K562 treated with DMSO at 1 percent for 12 hours (cell line): ENCODE results near the gene CAPN10. TPM values are rescaled to one million over a fixed set of nuclear protein-coding genes. Genes with fewer than 3 reads are reported as not detected.

Experiments used
- total RNA-seq: library from RNA; unstranded; fragments of 300-600 nt; gene quantifications from 2 replicates; pipeline ENCODE4 v1.2.3, GENCODE V29; 2022; ENCODE audit not compliant: insufficient read depth

The CAPN10 gene, protein sequence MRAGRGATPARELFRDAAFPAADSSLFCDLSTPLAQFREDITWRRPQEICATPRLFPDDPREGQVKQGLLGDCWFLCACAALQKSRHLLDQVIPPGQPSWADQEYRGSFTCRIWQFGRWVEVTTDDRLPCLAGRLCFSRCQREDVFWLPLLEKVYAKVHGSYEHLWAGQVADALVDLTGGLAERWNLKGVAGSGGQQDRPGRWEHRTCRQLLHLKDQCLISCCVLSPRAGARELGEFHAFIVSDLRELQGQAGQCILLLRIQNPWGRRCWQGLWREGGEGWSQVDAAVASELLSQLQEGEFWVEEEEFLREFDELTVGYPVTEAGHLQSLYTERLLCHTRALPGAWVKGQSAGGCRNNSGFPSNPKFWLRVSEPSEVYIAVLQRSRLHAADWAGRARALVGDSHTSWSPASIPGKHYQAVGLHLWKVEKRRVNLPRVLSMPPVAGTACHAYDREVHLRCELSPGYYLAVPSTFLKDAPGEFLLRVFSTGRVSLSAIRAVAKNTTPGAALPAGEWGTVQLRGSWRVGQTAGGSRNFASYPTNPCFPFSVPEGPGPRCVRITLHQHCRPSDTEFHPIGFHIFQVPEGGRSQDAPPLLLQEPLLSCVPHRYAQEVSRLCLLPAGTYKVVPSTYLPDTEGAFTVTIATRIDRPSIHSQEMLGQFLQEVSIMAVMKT
- total RNA-seq, result 14.3 and 17.3 TPM in 2 replicates

DNA sequence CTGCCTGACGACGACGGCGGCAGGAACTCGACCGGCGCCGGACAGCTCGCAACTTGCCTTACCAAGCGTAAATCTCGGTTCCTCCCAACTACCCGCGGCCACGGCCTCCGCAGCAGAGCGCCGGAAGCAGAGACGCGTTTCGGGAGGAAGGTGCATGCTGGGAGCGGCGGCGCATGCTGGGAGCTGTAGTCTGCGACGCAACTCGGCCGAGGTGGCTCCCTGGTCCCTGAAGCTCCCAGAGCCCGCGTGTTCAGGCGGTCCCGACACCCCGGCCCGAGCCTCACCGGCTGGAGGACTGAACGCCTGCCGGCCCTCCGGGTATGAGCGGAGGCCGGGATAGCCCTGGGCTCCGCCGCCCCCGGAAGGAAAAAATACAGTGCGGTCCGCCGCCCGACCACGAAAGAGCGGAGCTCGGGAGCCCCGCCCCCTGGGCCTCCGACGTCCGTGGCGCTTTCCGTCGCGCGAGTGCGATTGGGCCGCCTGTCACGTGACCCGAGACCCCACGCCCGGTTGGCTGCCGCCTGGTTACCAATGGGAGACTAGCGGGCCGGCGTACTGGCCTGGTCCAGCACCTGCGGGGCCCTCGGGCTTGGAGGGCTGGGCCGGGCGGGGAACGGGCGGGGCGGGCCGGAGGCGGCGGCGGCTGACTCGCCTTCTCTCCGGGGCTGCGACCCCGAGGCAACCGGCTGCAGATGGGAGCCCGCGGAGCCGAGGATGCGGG, at the start of gene CAPN10:
CAPN10 (plus strand) TSS at position 537 of the 721 bp plus-strand sequence; CDS start at position 715, 178 bp downstream.

DNA sequence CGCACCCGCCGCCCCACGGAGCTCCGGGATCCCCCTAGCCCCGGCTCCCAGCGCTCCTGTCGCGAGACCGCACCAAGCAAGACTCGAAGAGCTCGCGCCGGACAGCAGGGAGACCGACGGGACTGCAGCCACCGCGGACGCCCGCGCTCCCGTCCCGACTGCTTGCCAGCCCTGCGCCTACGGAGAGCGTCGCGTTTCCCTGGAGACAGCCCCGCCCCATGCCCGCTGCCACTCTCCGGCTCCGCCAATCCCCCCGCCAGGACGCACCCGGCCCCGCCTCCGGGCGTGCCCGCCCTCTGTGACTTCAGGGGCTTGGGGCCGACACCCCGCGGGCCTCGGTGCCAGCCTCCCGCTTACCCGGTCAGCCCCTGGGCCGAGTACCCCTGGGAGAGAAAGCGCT, 28.7 kb upstream of the CAPN10 start, which contains the start of gene ANKMY1:
ANKMY1 (minus strand) TSS at position 181 of the 400 bp plus-strand sequence. CDS start 653 bp downstream, outside the sequence.

DNA sequence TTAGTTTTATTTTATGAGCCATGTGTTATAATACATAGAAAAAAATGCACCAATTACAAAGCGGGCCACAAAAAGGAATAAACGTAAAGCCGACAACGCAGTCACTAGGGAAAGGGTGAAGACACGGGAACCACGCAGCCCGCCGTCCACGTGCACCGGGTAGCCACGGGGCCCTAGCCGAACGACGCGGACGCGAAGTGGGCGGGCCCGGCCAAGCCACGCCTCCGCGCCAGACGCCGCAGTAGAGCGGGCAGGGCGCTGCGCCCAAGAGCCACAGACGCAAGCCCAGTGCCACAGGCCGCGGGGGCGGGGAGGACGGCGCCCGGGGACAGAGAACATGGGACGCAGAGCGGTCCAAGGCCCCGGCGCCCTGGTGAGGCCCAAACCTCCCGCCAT, 26.5 kb upstream of the CAPN10 start, which contains the start of gene DUSP28:
DUSP28 (plus strand) TSS at position 274 of the 396 bp plus-strand sequence. CDS start 328 bp downstream, outside the sequence.

DNA sequence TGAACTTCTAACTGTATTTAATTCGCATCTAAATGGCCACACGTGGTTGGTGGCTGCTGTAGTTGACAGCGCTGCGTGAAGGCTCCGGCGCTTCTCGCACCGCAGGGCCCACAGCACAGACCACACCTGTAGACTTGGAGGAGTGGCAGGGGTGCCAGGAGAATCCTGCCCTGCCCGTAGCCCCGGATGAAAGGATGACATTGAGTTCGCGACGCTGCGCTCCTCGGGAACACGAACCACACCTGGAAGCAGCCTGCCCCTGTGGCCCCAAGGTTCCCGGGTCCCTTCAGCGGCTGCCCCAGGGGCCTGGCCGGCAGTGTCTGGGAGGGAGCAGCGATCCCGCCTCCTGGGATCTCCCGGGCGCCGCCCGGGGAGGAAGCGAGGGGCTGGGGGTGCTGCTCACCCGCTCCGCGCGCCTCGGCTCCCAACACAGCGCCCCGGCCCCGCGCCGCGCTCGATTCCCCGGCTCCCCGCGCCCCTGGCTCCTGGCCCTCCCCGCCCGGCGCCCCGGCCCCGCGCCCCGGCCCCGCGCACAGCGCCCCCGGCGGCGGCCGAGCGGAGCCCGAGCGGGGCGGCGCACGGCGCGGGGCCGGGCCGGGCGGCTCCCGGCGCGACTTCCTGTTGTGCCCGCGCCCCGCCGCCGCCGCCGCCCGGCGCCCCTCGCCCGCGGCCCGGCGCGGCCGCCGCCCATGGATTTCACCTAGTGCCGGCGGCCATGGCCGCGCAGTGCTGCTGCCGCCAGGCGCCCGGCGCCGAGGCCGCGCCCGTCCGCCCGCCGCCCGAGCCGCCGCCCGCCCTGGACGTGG, 18.5 kb upstream of the CAPN10 start, which contains the start of gene RNPEPL1:
RNPEPL1 (plus strand) TSS at position 613 of the 806 bp plus-strand sequence; CDS start at position 716, 103 bp downstream.

DNA sequence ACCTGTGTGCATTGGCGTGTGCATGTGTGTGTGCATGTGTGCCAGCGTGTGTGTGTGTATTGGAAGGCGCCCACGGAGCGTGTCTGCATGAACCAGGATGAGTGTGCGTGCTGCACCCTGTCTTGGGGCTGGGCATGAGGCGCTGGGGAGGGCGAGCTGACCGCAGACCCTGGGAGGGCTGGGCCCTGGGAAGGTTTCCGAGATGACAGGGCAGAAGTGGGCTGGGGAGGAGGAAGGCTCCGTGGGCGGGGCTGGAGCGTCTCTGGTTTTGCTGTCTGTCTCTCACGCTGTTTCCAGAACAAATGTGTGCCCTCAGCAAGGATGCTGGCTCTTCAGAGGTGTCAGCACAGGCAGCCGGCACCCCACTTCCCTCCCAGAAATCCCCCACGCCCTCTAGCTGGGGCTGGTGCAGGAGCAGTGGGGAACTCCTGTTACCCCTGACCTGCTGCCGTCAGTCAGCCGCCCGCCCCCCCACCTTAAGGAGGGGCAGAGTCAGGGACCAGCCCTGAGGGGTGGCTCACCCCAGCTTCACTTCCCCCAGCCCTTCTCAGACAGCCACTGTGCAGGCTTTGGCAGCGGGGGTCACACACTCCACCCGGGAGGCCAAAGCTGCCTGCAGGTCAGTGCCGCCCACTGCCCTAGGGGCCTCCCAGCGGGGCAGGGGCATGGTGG, 38.6 kb downstream of the CAPN10 start, which contains the start of gene GPR35:
GPR35 (plus strand) TSS at position 531 of the 672 bp plus-strand sequence. CDS start 4,473 bp downstream, outside the sequence.

Other genes with a start within 250 kb of the CAPN10 start
- 0.47 and 0.68 TPM in 2 replicates for gene GPC1, start 151.1 kb upstream of the CAPN10 start, total RNA-seq
- gene ANKMY1, start 28.7 kb upstream of the CAPN10 start, total RNA-seq, result 5.4 and 7.1 TPM in 2 replicates
- gene DUSP28, start 26.4 kb upstream of the CAPN10 start, total RNA-seq, result 3.4 and 3.7 TPM in 2 replicates
- 41.9 and 42.6 TPM in 2 replicates for gene RNPEPL1, start 18.2 kb upstream of the CAPN10 start, total RNA-seq
- gene GPR35, start 38.7 kb downstream of the CAPN10 start, total RNA-seq, result 1.3 and 2.3 TPM in 2 replicates
- gene AQP12B, start 96.2 kb downstream of the CAPN10 start, total RNA-seq, result not detected in 2 replicates
- not detected in 2 replicates for gene AQP12A, start 105.1 kb downstream of the CAPN10 start, total RNA-seq
- gene KIF1A, start 233.5 kb downstream of the CAPN10 start, total RNA-seq, result 1.1 TPM in 1 of 2 replicates, not detected in the other